OCI-LY1 (cell line): ENCODE results near the gene TF.

Experiments used
- H2AFZ ChIP-seq: fragments of 200-600 bp; sonication (generic), shearing (Covaris generic); 2 replicates; pipeline ENCODE4 v1.6.0; 2014; ENCODE audit warnings: antibody characterized with exemption, mild to moderate bottlenecking, low read length
- H3F3A ChIP-seq: fragments of 200-600 bp; sonication (generic), shearing (Covaris generic); 2 replicates; pipeline ENCODE4 v1.6.0; 2014; ENCODE audit warnings: mild to moderate bottlenecking, antibody characterized with exemption, low read length, moderate library complexity; ENCODE audit not compliant: insufficient read depth
- H3K27ac ChIP-seq: fragments of 200-600 bp; sonication (generic); 2 replicates; pipeline ENCODE4 v1.5.1; 2014; ENCODE audit warnings: low read length, mixed run types, mild to moderate bottlenecking, low read depth; ENCODE audit not compliant: poor library complexity, severe bottlenecking
- H3K27me3 ChIP-seq: fragments of 200-600 bp; sonication (generic); 2 replicates; pipeline ENCODE4 v1.6.0; 2014; ENCODE audit warnings: antibody characterized with exemption, mild to moderate bottlenecking, low read length, moderate library complexity; ENCODE audit not compliant: insufficient read depth
- H3K36me3 ChIP-seq: fragments of 200-600 bp; sonication (generic); 2 replicates; pipeline ENCODE4 v1.6.1; 2014; ENCODE audit warnings: mild to moderate bottlenecking, antibody characterized with exemption, low read length, moderate library complexity, mixed read lengths; ENCODE audit not compliant: insufficient read depth
- H3K4me1 ChIP-seq: fragments of 200-600 bp; sonication (generic); 2 replicates; pipeline ENCODE4 v1.5.1; 2014; ENCODE audit warnings: mild to moderate bottlenecking, low read length, moderate library complexity; ENCODE audit not compliant: insufficient read depth, severe bottlenecking
- H3K4me2 ChIP-seq: fragments of 200-600 bp; sonication (generic), shearing (Covaris generic); 2 replicates; pipeline ENCODE4 v1.6.1; 2014; ENCODE audit warnings: low read length
- H3K4me3 ChIP-seq: fragments of 200-600 bp; sonication (generic); 2 replicates; pipeline ENCODE4 v1.5.1; 2014; ENCODE audit warnings: low read length, low read depth, mild to moderate bottlenecking, mixed read lengths; ENCODE audit not compliant: poor library complexity, severe bottlenecking
- H3K79me2 ChIP-seq: fragments of 200-600 bp; shearing (Covaris generic); 2 replicates; pipeline ENCODE4 v1.6.1; 2016; ENCODE audit warnings: mixed run types, low read length, mixed read lengths; ENCODE audit not compliant: insufficient read depth
- H3K9ac ChIP-seq: fragments of 200-600 bp; sonication (generic), shearing (Covaris generic); 2 replicates; pipeline ENCODE4 v1.6.1; 2014; ENCODE audit warnings: mild to moderate bottlenecking, low read length, mixed read lengths
- H3K9me2 ChIP-seq: fragments of 200-600 bp; sonication (generic), shearing (Covaris generic); 2 replicates; pipeline ENCODE4 v1.6.1; 2014; ENCODE audit warnings: low read depth, mild to moderate bottlenecking, low read length, mixed read lengths
- H3K9me3 ChIP-seq: fragments of 200-600 bp; shearing (Covaris generic); 2 replicates; pipeline ENCODE4 v1.6.1; 2014; ENCODE audit warnings: low read length, mixed read lengths
- H4K20me1 ChIP-seq: fragments of 200-600 bp; sonication (generic), shearing (Covaris generic); 2 replicates; pipeline ENCODE4 v1.6.0; 2016; ENCODE audit warnings: mild to moderate bottlenecking, low read length; ENCODE audit not compliant: insufficient read depth
- CTCF ChIP-seq: fragments of 200-600 bp; sonication (generic), shearing (Covaris generic); IDR thresholded peaks from 2 replicates; pipeline ENCODE4 v1.5.1; 2017; ENCODE audit warnings: mild to moderate bottlenecking, antibody characterized with exemption, low read length, moderate library complexity, mixed read lengths
- EZH2 ChIP-seq: fragments of 200-600 bp; sonication (generic), shearing (Covaris generic); IDR thresholded peaks from 2 replicates; pipeline ENCODE4 v1.8.0; 2017; ENCODE audit warnings: borderline replicate concordance, mixed run types, mild to moderate bottlenecking, antibody characterized with exemption, low read length, moderate library complexity, mixed read lengths

Gene TF

GRCh38 chr3:133754455-133754854 lies 8.3 kb downstream of the TF start:
- H3K4me1 ChIP-seq = no peaks in the 10 kb centered on the region
- H3K4me2 ChIP-seq = no peak overlapping the region
- H3K27me3 ChIP-seq = peaks cover 5% of the 10 kb centered on the region; the same call in 1 of the 2 replicates
- H3K36me3 ChIP-seq = no peaks in the 10 kb centered on the region
- no peaks in the 10 kb centered on the region for H3K79me2 ChIP-seq
- no peak for TF ChIP-seq CTCF
- TF ChIP-seq EZH2 = no peak
- H3K9ac ChIP-seq = no peak overlapping the region
- H4K20me1 ChIP-seq = no peaks in the 10 kb centered on the region
- no peak overlapping the region for H3K4me3 ChIP-seq
- H3F3A ChIP-seq = no peaks in the 10 kb centered on the region
- H3K27ac ChIP-seq = no peak overlapping the region
- H2AFZ ChIP-seq = no peak overlapping the region
- H3K9me2 ChIP-seq = no peaks in the 10 kb centered on the region
- no peaks in the 10 kb centered on the region for H3K9me3 ChIP-seq

GRCh38 chr3:133754973-133755828 lies 9.0 kb downstream of the TF start:
- no peaks in the 10 kb centered on the region for H3K9me3 ChIP-seq
- no peaks in the 10 kb centered on the region for H4K20me1 ChIP-seq
- H3K36me3 ChIP-seq = no peaks in the 10 kb centered on the region
- no peak overlapping the region for H3K27ac ChIP-seq
- H3F3A ChIP-seq = no peaks in the 10 kb centered on the region
- H3K4me2 ChIP-seq = no peak overlapping the region
- no peaks in the 10 kb centered on the region for H3K9me2 ChIP-seq
- no peaks in the 10 kb centered on the region for H3K4me1 ChIP-seq
- no peaks in the 10 kb centered on the region for H3K79me2 ChIP-seq
- peaks cover 5% of the 10 kb centered on the region; the same call in 1 of the 2 replicates for H3K27me3 ChIP-seq
- H3K9ac ChIP-seq = no peak overlapping the region
- no peak for TF ChIP-seq EZH2
- no peak for TF ChIP-seq CTCF
- no peak overlapping the region for H2AFZ ChIP-seq
- no peak overlapping the region for H3K4me3 ChIP-seq

- no peaks in the 10 kb centered on the region for H3K36me3 ChIP-seq
- no peaks in the 10 kb centered on the region for H3K4me1 ChIP-seq
- H2AFZ ChIP-seq = no peak overlapping the region
- no peak overlapping the region for H3K4me2 ChIP-seq
- TF ChIP-seq EZH2 (no peak), CTCF (no peak)
- H3K79me2 ChIP-seq = no peaks in the 10 kb centered on the region
- H3K27ac ChIP-seq = no peak overlapping the region
- H4K20me1 ChIP-seq = no peaks in the 10 kb centered on the region
- H3K9me3 ChIP-seq = no peaks in the 10 kb centered on the region
- no peaks in the 10 kb centered on the region for H3K9me2 ChIP-seq
- no peak overlapping the region for H3K4me3 ChIP-seq
- H3K27me3 ChIP-seq = peaks cover 5% of the 10 kb centered on the region; the same call in 1 of the 2 replicates
- no peak overlapping the region for H3K9ac ChIP-seq
- H3F3A ChIP-seq = no peaks in the 10 kb centered on the region
These were observed 10.8 kb downstream of the TF start for GRCh38 chr3:133756716-133757694.
